Motor neuron (in vitro differentiated cells): ENCODE results near the gene SLC30A2. TPM values are rescaled to one million over a fixed set of nuclear protein-coding genes. Genes with fewer than 3 reads are reported as not detected.

Experiments
- ATAC-seq, 8 experiments: fragments of 200-7000 bp; cut with Tn5 transposase; replicated peaks in 6 of 8; 2 replicates each; pipeline ENCODE4 v1.8.0; 2021; ENCODE audit warnings: mild to moderate bottlenecking in 8 of 8, moderate library complexity in 8 of 8
- H3K27ac ChIP-seq, 2 donors: fragments of 250-450 bp; sonication (Bioruptor Pico); 2 replicates each; pipeline ENCODE4 v1.9.0; 2021; ENCODE audit warnings: antibody characterized with exemption in 2 of 2, mild to moderate bottlenecking in 2 of 2, moderate library complexity in 1 of 2
- H3K4me1 ChIP-seq, 2 donors: fragments of 250-450 bp; sonication (Bioruptor Pico); replicated peaks in 1 of 2; 2 replicates each; pipeline ENCODE4 v1.6.1; 2021; ENCODE audit warnings: antibody characterized with exemption in 2 of 2, mild to moderate bottlenecking in 2 of 2, moderate library complexity in 1 of 2
- H3K4me3 ChIP-seq, 5 donors: fragments of 250-450 bp; sonication (Bioruptor Pico); 2 replicates each; pipeline ENCODE4 v1.9.0; 2021; ENCODE audit warnings: antibody characterized with exemption in 5 of 5, mild to moderate bottlenecking in 5 of 5, moderate library complexity in 4 of 5
- WGBS, 10 experiments: fragments of 450-650 bp; shearing (Covaris generic); methylation state at CpG; one replicate each; pipeline ENCODE4 v1.0.0; 2022; 5-methylcytosine and 5-hydroxymethylcytosine counted together
- in situ Hi-C, 9 experiments: fragments of 400-800 bp; cut with MboI; loops; one replicate each; pipeline ENCODE4 v1.15.0; 2021; ENCODE audit warnings: low sequenced_read_pairs in 9 of 9, low pct_unique_long_range_greater_than_20kb in 2 of 9; ENCODE audit not compliant: unreplicated experiment in 9 of 9
- total RNA-seq, 8 experiments: library from RNA; unstranded; fragments of 300-600 nt; gene quantifications; 2 replicates each; pipeline versions ENCODE4 v1.2.3 to v1.2.4, GENCODE V29; 2022

SLC30A2 gene
- total RNA-seq, 8 experiments from 2014 or later = 0.10 to 5.7 (median 0.84) TPM

- WGBS, 10 experiments = 45 to 93% (median 59%) methylated on average over 1 to 10 of the region's 29 CpGs; no CpG with 5 or more reads in 2 of the 10 experiments
- ATAC-seq = peak; percentile 21 to 59 (median 36)
- Histone ChIP-seq H3K27ac (no peak overlapping the region), H3K4me1 (peaks cover 0 to 12% of the 10 kb centered on the region in 2 donors), H3K4me3 (peak overlapping the region; percentile 25 to 50 (median 43))
- in situ Hi-C loops = no loop called here
These were observed 772 bp downstream of the SLC30A2 start for GRCh38 chr1:26044971-26045721.

GRCh38 chr1:26044414-26044813 lies 1.5 kb downstream of the SLC30A2 start:
- 60 to 100% (median 86%) methylated on average over 1 to 3 of the region's 3 CpGs; no CpG with 5 or more reads in 4 of the 10 experiments for WGBS, 10 experiments
- no peak for ATAC-seq
- in situ Hi-C loops = no loop called here
- Histone ChIP-seq H3K27ac (no peak overlapping the region), H3K4me3 (no peak overlapping the region), H3K4me1 (peaks cover 0 to 12% of the 10 kb centered on the region in 2 donors)

- in situ Hi-C loops = no loop called here
- no peak overlapping the region for H3K27ac ChIP-seq
- no peak for ATAC-seq
- WGBS, 10 experiments = 20 to 100% (median 80%) methylated on average over 1 to 2 of the region's 2 CpGs; no CpG with 5 or more reads in 3 of the 10 experiments
- H3K4me3 ChIP-seq = no peak overlapping the region
- H3K4me1 ChIP-seq = peaks cover 0 to 12% of the 10 kb centered on the region in 2 donors
These were observed 2.2 kb downstream of the SLC30A2 start for GRCh38 chr1:26043765-26044164.

- no peak for ATAC-seq
- H3K27ac ChIP-seq = no peak overlapping the region
- H3K4me1 ChIP-seq = peaks cover 0 to 12% of the 10 kb centered on the region in 2 donors
- H3K4me3 ChIP-seq = no peak overlapping the region
- in situ Hi-C loops = no loop called here
- WGBS, 10 experiments = 0 to 76% (median 47%) methylated on average over 1 to 4 of the region's 4 CpGs; no CpG with 5 or more reads in 5 of the 10 experiments
These were observed 3.9 kb downstream of the SLC30A2 start for GRCh38 chr1:26041978-26042377.

- WGBS, 10 experiments = 73 to 93% (median 82%) methylated on average over 1 to 3 of the region's 7 CpGs; no CpG with 5 or more reads in 6 of the 10 experiments
- in situ Hi-C loops = no loop called here
- Histone ChIP-seq H3K4me3 (no peak overlapping the region), H3K4me1 (peaks cover 3 to 15% of the 10 kb centered on the region in 2 donors), H3K27ac (no peak overlapping the region)
- ATAC-seq = no peak
These were observed 4.5 kb downstream of the SLC30A2 start for GRCh38 chr1:26041401-26041800.

- Histone ChIP-seq H3K4me1 (peaks cover 12 to 15% of the 10 kb centered on the region in 2 donors), H3K4me3 (no peak overlapping the region), H3K27ac (no peak overlapping the region)
- WGBS, 10 experiments = 67 to 86% (median 84%) methylated on average over 4 to 6 of the region's 6 CpGs; no CpG with 5 or more reads in 7 of the 10 experiments
- in situ Hi-C loops = no loop called here
- ATAC-seq = no peak
These were observed 7.0 kb downstream of the SLC30A2 start for GRCh38 chr1:26038904-26039303.

- WGBS, 10 experiments = 83 to 100% (median 93%) methylated on average over 4 to 5 of the region's 6 CpGs; no CpG with 5 or more reads in 6 of the 10 experiments
- no peak for ATAC-seq
- peaks cover 12 to 15% of the 10 kb centered on the region in 2 donors for H3K4me1 ChIP-seq
- no peak overlapping the region for H3K4me3 ChIP-seq
- in situ Hi-C loops = no loop called here
- H3K27ac ChIP-seq = no peak overlapping the region
These were observed 7.4 kb downstream of the SLC30A2 start for GRCh38 chr1:26038477-26038876.

GRCh38 chr1:26037904-26038303 lies 8.0 kb downstream of the SLC30A2 start:
- no peak overlapping the region for H3K27ac ChIP-seq
- no peak for ATAC-seq
- peaks cover 12 to 15% of the 10 kb centered on the region in 2 donors for H3K4me1 ChIP-seq
- in situ Hi-C loops = no loop called here
- no peak overlapping the region for H3K4me3 ChIP-seq
- WGBS, 10 experiments = 40 to 100% (median 73%) methylated on average over 1 to 6 of the region's 6 CpGs; no CpG with 5 or more reads in 4 of the 10 experiments

GRCh38 chr1:26036756-26037281 lies 9.1 kb downstream of the SLC30A2 start:
- H3K27ac ChIP-seq = no peak overlapping the region
- in situ Hi-C loops = no loop called here
- 0 to 87% (median 33%) methylated on average over 1 to 5 of the region's 11 CpGs; no CpG with 5 or more reads in 5 of the 10 experiments for WGBS, 10 experiments
- H3K4me1 ChIP-seq = peaks cover 12 to 15% of the 10 kb centered on the region in 2 donors
- H3K4me3 ChIP-seq = peak overlapping the region in 1 of 5 donors; percentile 71
- ATAC-seq = no peak

- in situ Hi-C loops = no loop called here
- Histone ChIP-seq H3K4me3 (peak overlapping the region; percentile 68 to 80 (median 75)), H3K27ac (peak overlapping the region in 1 of 2 donors; percentile 29), H3K4me1 (peaks cover 12 to 15% of the 10 kb centered on the region in 2 donors)
- ATAC-seq = peak; percentile 65 to 77 (median 72)
- WGBS, 10 experiments = 0 to 11% (median 0%) methylated on average over 1 to 23 of the region's 39 CpGs; no CpG with 5 or more reads in 4 of the 10 experiments
These were observed 9.8 kb downstream of the SLC30A2 start for GRCh38 chr1:26035959-26036755.

GRCh38 chr1:26035203-26035958 lies 10.5 kb downstream of the SLC30A2 start:
- Histone ChIP-seq H3K4me1 (peaks cover 12 to 15% of the 10 kb centered on the region in 2 donors), H3K4me3 (peak overlapping the region; percentile 68 to 80 (median 75)), H3K27ac (peak overlapping the region; percentile 20 to 29)
- 0 to 12% (median 0%) methylated on average over 1 to 22 of the region's 60 CpGs; no CpG with 5 or more reads in 1 of the 10 experiments for WGBS, 10 experiments
- peak; percentile 83 to 91 (median 86) for ATAC-seq
- in situ Hi-C loops = no loop called here

- Histone ChIP-seq H3K4me1 (peaks cover 12 to 15% of the 10 kb centered on the region in 2 donors), H3K4me3 (peak overlapping the region; percentile 68 to 80 (median 75)), H3K27ac (no peak overlapping the region)
- ATAC-seq = peak; percentile 1 to 35 (median 5)
- in situ Hi-C loops = no loop called here
- WGBS, 10 experiments = 0 to 100% (median 36%) methylated on average over 1 to 5 of the region's 15 CpGs; no CpG with 5 or more reads in 2 of the 10 experiments
These were observed 11.3 kb downstream of the SLC30A2 start for GRCh38 chr1:26034504-26035202.
